GM20431 (cell line): ENCODE measurements around the gene VLDLR.
"Not testable (repeated sequence)": the region's sequence is repeated elsewhere in the genome, so short reads cannot be mapped to it uniquely, and the experiment has no call there.

ENCODE experiments used
- in situ Hi-C: fragments of 300-500 bp; cut with MseI, MboI; formaldehyde crosslinking; loops from one replicate; pipeline ENCODE4 v1.15.0; 2020; ENCODE audit warnings: low sequenced_read_pairs; ENCODE audit not compliant: unreplicated experiment

Gene VLDLR

GRCh38 chr9:2700909-2701550 is 79.4 kb downstream of the VLDLR start:
- in situ Hi-C loops, result no loop called here

GRCh38 chr9:2704504-2704903 is 82.9 kb downstream of the VLDLR start:
- in situ Hi-C loops, result no loop called here

GRCh38 chr9:2707256-2707655 is 85.7 kb downstream of the VLDLR start:
- in situ Hi-C loops, result not testable (repeated sequence)
